Gastroesophageal sphincter (tissue), 3 donors: Measurements from ENCODE around the gene ALDH16A1.

Experiments used
- CTCF ChIP-seq, 4 experiments: fragments of 200-600 bp in 2 of 4; fragments of 450-650 bp in 2 of 4; sonication (generic) in 1 of 4; IDR thresholded peaks; one replicate each; pipeline ENCODE4 v1.5.1; 2017 to 2019; ENCODE audit warnings: antibody characterized with exemption in 4 of 4, mild to moderate bottlenecking in 2 of 4, moderate library complexity in 2 of 4
- EP300 ChIP-seq: sonication (generic); formaldehyde crosslinking; IDR thresholded peaks from one replicate; pipeline ENCODE4 v1.6.1; 2017; ENCODE audit warnings: antibody characterized with exemption, mild to moderate bottlenecking
- POLR2A ChIP-seq, 2 donors: fragments of 450-650 bp; IDR thresholded peaks; one replicate each; pipeline ENCODE4 v1.6.1; 2017; ENCODE audit warnings: antibody characterized with exemption in 2 of 2, mild to moderate bottlenecking in 2 of 2, moderate library complexity in 1 of 2

GRCh38 chr19:49470615-49470978, 17.6 kb downstream of the ALDH16A1 start:
- TF ChIP-seq EP300 (no peak), POLR2A (IDR thresholded peaks at IDR 0.05) (no peak), CTCF (IDR thresholded peaks at IDR 0.05) (no peak)
